Spinal cord (tissue), 10 donors: ENCODE data around the gene AAK1. TPM values are rescaled to one million over a fixed set of nuclear protein-coding genes. Genes with fewer than 3 reads are reported as not detected.
"Not testable (repeated sequence)": the region's sequence is repeated elsewhere in the genome, so short reads cannot be mapped to it uniquely, and the experiment has no call there.

Experiments used
- DNase-seq, 6 donors: peaks; one replicate each; pipeline versions ENCODE4 v3.0.0 to v3.0.0-alpha.2; 2013 to 2015; ENCODE audit warnings: low spot score in 6 of 6, low read depth in 4 of 6
- H3K27ac ChIP-seq: one replicate; pipeline ENCODE4 v1.5.1; 2013; ENCODE audit warnings: low read depth, low read length, control low read depth
- H3K27me3 ChIP-seq: one replicate; pipeline ENCODE4 v1.6.1; 2013; ENCODE audit warnings: low read length; ENCODE audit not compliant: control insufficient read depth, insufficient read depth
- H3K36me3 ChIP-seq: one replicate; pipeline ENCODE4 v1.6.1; 2013; ENCODE audit warnings: low read length; ENCODE audit not compliant: control insufficient read depth, insufficient read depth
- H3K4me1 ChIP-seq: one replicate; pipeline ENCODE4 v1.6.1; 2013; ENCODE audit warnings: low read length; ENCODE audit not compliant: control insufficient read depth, insufficient read depth
- H3K4me3 ChIP-seq: one replicate; pipeline ENCODE4 v1.5.1; 2013; ENCODE audit warnings: low read depth, low read length, control low read depth
- H3K9me3 ChIP-seq: one replicate; pipeline ENCODE4 v1.6.1; 2013; ENCODE audit warnings: low read length; ENCODE audit not compliant: control insufficient read depth, insufficient read depth
- WGBS: methylation state at CpG from one replicate; pipeline ENCODE4 v1.1.5; 2013; ENCODE audit warnings: missing lambda C conversion rate; ENCODE audit not compliant: insufficient coverage; 5-methylcytosine and 5-hydroxymethylcytosine counted together
- polyA plus RNA-seq, 2 donors: library from polyadenylated mRNA; unstranded; fragments of 120-200 nt; gene quantifications; one replicate each; pipeline ENCODE4 v1.2.1, GENCODE V29; 2013; ENCODE audit not compliant: insufficient read length in 2 of 2
- total RNA-seq, 2 donors: library from RNA; depleted of rRNA in 1 of 2; stranded (reverse); fragments of 120-200 nt in 1 of 2; fragments of >200 nt in 1 of 2; gene quantifications; one replicate each; pipeline versions ENCODE4 v1.2.3 to v1.2.4, GENCODE V29; 2013 to 2014
- donor health status: healthy.

Gene AAK1
- total and polyA plus RNA-seq, 4 donors: 38.0 to 55.4 (median 45.0) TPM

GRCh38 chr2:69682525-69682924 is 39.0 kb upstream of the AAK1 start:
- H3K9me3 ChIP-seq: no peaks in the 10 kb centered on the region
- H3K36me3 ChIP-seq: no peaks in the 10 kb centered on the region
- no peaks in the 10 kb centered on the region for H3K27me3 ChIP-seq
- no peak overlapping the region for H3K4me3 ChIP-seq
- H3K27ac ChIP-seq: no peak overlapping the region
- WGBS: no CpG with 5 or more reads among the region's 1 CpG
- DNase-seq: no peak
- no peaks in the 10 kb centered on the region for H3K4me1 ChIP-seq

- Histone ChIP-seq H3K27ac (no peak overlapping the region), H3K4me1 (no peaks in the 10 kb centered on the region), H3K27me3 (no peaks in the 10 kb centered on the region), H3K36me3 (no peaks in the 10 kb centered on the region), H3K9me3 (no peaks in the 10 kb centered on the region), H3K4me3 (no peak overlapping the region)
- WGBS: no CpG with 5 or more reads among the region's 1 CpG
- no peak for DNase-seq
Observed at GRCh38 chr2:69680001-69680675, 36.6 kb upstream of the AAK1 start.

GRCh38 chr2:69677914-69678313 is 34.4 kb upstream of the AAK1 start:
- H3K4me3 ChIP-seq: no peak overlapping the region
- WGBS: 93% methylated on average over 3 of the region's 5 CpGs

DNA sequence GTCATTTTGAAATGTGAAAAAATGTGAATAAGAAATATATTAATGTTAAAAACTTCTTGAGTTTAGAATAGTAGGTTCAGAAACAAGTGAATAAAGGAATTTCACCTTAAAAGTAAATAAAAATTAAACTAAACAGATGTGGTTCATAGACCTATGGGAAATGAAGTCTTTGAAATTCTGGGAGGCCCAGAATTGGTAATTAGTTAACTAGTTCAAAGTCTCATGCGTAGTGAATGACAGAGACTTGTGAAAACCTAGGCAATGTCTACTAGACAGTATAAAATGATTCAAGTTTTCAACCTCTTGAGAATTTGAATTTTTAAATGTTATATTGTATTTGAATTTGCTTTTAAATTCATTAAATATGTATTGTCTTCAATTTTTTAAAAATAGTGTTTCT is 32.6 kb upstream of the AAK1 start:
- no peak overlapping the region for H3K27ac ChIP-seq
- H3K27me3 ChIP-seq: no peaks in the 10 kb centered on the region
- H3K36me3 ChIP-seq: no peaks in the 10 kb centered on the region
- H3K4me1 ChIP-seq: peaks cover 3% of the 10 kb centered on the region
- H3K4me3 ChIP-seq: no peak overlapping the region
- WGBS: no CpG with 5 or more reads among the region's 1 CpG
- DNase-seq: no peak
- H3K9me3 ChIP-seq: peaks cover 2% of the 10 kb centered on the region

More at GRCh38 chr2:69677914-69678313, 34.4 kb upstream of the AAK1 start:
- H3K4me1 ChIP-seq: peaks cover 3% of the 10 kb centered on the region
- DNase-seq: no peak
- H3K27me3 ChIP-seq: no peaks in the 10 kb centered on the region
- no peak overlapping the region for H3K27ac ChIP-seq
- H3K9me3 ChIP-seq: no peaks in the 10 kb centered on the region
- no peaks in the 10 kb centered on the region for H3K36me3 ChIP-seq

GRCh38 chr2:69674316-69674670 is 30.8 kb upstream of the AAK1 start:
- H3K27ac ChIP-seq: no peak overlapping the region

DNA sequence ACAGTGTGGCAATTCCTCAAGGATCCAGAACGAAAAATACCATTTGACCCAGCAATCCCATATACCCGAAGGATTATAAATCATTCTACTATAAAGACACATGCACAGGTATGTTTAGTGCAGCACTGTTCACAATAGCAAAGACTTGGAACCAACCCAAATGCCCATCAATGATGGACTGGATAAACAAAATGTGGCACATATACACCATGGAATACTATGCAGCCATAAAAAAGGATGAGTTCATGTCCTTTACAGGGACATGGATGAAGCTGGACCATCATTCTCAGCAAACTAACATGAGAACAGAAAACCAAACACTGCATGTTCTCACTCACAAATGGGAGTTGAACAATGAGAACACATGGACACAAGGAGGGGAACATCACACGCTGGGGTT is 29.6 kb upstream of the AAK1 start:
- H3K4me1 ChIP-seq, DNase-seq, H3K27me3 ChIP-seq, H3K27ac ChIP-seq, H3K9me3 ChIP-seq, H3K4me3 ChIP-seq, H3K36me3 ChIP-seq: not testable (repeated sequence)
- WGBS: no CpG with 5 or more reads among the region's 3 CpGs

More at GRCh38 chr2:69674316-69674670, 30.8 kb upstream of the AAK1 start:
- H3K4me1 ChIP-seq: peaks cover 3% of the 10 kb centered on the region
- DNase-seq: no peak
- no peaks in the 10 kb centered on the region for H3K36me3 ChIP-seq
- WGBS: no CpG with 5 or more reads among the region's 2 CpGs
- H3K4me3 ChIP-seq: no peak overlapping the region
- H3K27me3 ChIP-seq: no peaks in the 10 kb centered on the region
- peaks cover 3% of the 10 kb centered on the region for H3K9me3 ChIP-seq

- H3K4me3 ChIP-seq: no peak overlapping the region
- H3K4me1 ChIP-seq: peaks cover 3% of the 10 kb centered on the region
- no peak for DNase-seq
- no CpG with 5 or more reads among the region's 2 CpGs for WGBS
- H3K27ac ChIP-seq: no peak overlapping the region
- no peaks in the 10 kb centered on the region for H3K36me3 ChIP-seq
- H3K27me3 ChIP-seq: no peaks in the 10 kb centered on the region
- H3K9me3 ChIP-seq: peaks cover 3% of the 10 kb centered on the region
Observed at GRCh38 chr2:69669666-69670065, 26.1 kb upstream of the AAK1 start.

- 100% methylated on average over 1 of the region's 5 CpGs for WGBS
- H3K4me3 ChIP-seq: no peak overlapping the region
- no peaks in the 10 kb centered on the region for H3K36me3 ChIP-seq
- H3K9me3 ChIP-seq: peaks cover 4% of the 10 kb centered on the region
- no peaks in the 10 kb centered on the region for H3K27me3 ChIP-seq
- H3K4me1 ChIP-seq: no peaks in the 10 kb centered on the region
- no peak overlapping the region for H3K27ac ChIP-seq
- no peak for DNase-seq
Observed at GRCh38 chr2:69668598-69668997, 25.1 kb upstream of the AAK1 start.

DNA sequence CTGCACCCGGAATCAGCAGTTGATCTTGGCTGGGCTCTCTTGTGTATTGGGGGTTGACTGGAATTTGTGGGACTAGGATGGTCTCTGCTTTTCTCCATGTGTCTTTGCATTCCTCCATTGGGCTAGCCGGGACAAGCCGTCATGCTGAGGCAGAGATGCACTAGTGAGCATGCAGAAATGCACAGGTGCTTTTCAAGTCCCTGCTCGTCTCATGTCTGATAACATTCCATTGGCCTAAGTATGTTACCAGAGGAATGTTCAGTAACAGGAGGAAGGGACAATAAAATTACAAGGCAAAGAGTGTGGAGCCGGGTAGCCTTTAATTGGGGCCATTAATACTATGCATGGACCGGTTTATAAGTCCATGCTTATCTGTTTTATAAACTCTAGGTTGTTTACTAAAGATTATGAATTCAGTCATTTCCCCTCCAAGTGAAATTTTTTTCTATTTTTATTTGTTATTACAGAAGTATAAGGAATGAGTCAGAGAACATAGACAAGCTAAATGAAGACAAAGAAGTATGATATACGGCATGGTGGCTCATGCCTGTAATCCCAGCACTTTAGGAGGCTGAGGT is 24.4 kb upstream of the AAK1 start:
- no peaks in the 10 kb centered on the region for H3K36me3 ChIP-seq
- H3K9me3 ChIP-seq: peaks cover 4% of the 10 kb centered on the region
- no peaks in the 10 kb centered on the region for H3K27me3 ChIP-seq
- WGBS: 84% methylated on average over 5 of the region's 7 CpGs
- DNase-seq: no peak
- no peaks in the 10 kb centered on the region for H3K4me1 ChIP-seq
- no peak overlapping the region for H3K4me3 ChIP-seq
- no peak overlapping the region for H3K27ac ChIP-seq

DNA sequence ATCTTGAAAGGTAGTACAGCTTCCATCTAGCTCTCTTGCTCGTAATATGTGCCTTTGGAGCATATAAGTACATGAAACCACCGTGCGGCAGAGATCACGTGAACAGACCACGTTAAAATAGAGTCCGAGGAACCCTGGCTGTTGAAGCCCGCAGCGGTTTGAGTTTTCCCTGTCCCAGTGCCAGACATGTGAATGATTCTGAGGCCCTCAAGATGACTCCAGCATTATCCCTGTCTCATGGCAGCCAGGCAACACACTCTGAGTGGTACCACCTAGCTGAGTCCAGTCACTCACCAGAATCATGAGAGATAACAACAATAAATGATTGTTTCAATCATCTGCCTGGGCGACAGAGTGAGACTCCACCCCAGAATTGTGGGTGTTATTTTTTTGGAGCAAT is 21.6 kb upstream of the AAK1 start:
- 95% methylated on average over 8 of the region's 9 CpGs for WGBS
- Histone ChIP-seq H3K36me3 (no peaks in the 10 kb centered on the region), H3K9me3 (peaks cover 1% of the 10 kb centered on the region), H3K4me1 (no peaks in the 10 kb centered on the region), H3K27me3 (no peaks in the 10 kb centered on the region), H3K4me3 (no peak overlapping the region), H3K27ac (no peak overlapping the region)
- DNase-seq: no peak
